HT-29 (cell line): ENCODE results near the gene CIC. TPM values are rescaled to one million over a fixed set of nuclear protein-coding genes. Genes with fewer than 3 reads are reported as not detected.
"Not testable (repeated sequence)": the region's sequence is repeated elsewhere in the genome, so short reads cannot be mapped to it uniquely, and the experiment has no call there.

Experiments
- DNase-seq: peaks from one replicate; pipeline ENCODE4 v3.0.0-alpha.2; 2015; ENCODE audit warnings: low spot score
- total RNA-seq: library from RNA; depleted of rRNA; stranded (reverse); fragments of >200 nt; shearing (Covaris generic); gene quantifications from 2 replicates; pipeline ENCODE4 v1.2.3, GENCODE V29; 2014; rRNA removed

The CIC gene
- total RNA-seq, 1 experiment from 2014 or later: 55.5 TPM

- DNase-seq: no peak
These were observed 64.0 kb downstream of the CIC start for GRCh38 chr19:42333018-42333417.

GRCh38 chr19:42333975-42334696 lies 65.1 kb downstream of the CIC start:
- DNase-seq: no peak

GRCh38 chr19:42334697-42335373 lies 65.8 kb downstream of the CIC start:
- DNase-seq: no peak

GRCh38 chr19:42335374-42335936 lies 66.4 kb downstream of the CIC start:
- DNase-seq: no peak

- DNase-seq: no peak
These were observed 66.9 kb downstream of the CIC start for GRCh38 chr19:42335971-42336370.

GRCh38 chr19:42339126-42339860 lies 70.2 kb downstream of the CIC start:
- not testable (repeated sequence) for DNase-seq

GRCh38 chr19:42339922-42340321 lies 70.9 kb downstream of the CIC start:
- DNase-seq: not testable (repeated sequence)

GRCh38 chr19:42343344-42344110 lies 74.5 kb downstream of the CIC start:
- DNase-seq: no peak

GRCh38 chr19:42344336-42344893 lies 75.4 kb downstream of the CIC start:
- no peak for DNase-seq

Other genes starting within 250 kb of the CIC start
- gene GRIK5, start 199.0 kb upstream of the CIC start, total RNA-seq: 0.21 TPM in 1 of 2 replicates, not detected in the other
- 44.5 and 48.5 TPM in 2 replicates for gene ZNF574, start 193.1 kb upstream of the CIC start, total RNA-seq
- gene POU2F2, start 136.8 kb upstream of the CIC start, total RNA-seq: 0.03 and 0.44 TPM in 2 replicates
- 121 and 124 TPM in 2 replicates for gene DEDD2, start 51.6 kb upstream of the CIC start, total RNA-seq
- 15.3 and 15.9 TPM in 2 replicates for gene ZNF526, start 48.9 kb upstream of the CIC start, total RNA-seq
- gene GSK3A, start 26.6 kb upstream of the CIC start, total RNA-seq: 41.4 and 43.8 TPM in 2 replicates
- gene ERF, start 14.1 kb upstream of the CIC start, total RNA-seq: 157 and 160 TPM in 2 replicates
- gene PRR19, start 32.9 kb downstream of the CIC start, total RNA-seq: 4.4 and 4.7 TPM in 2 replicates
- 286 and 326 TPM in 2 replicates for gene PAFAH1B3, start 33.4 kb downstream of the CIC start, total RNA-seq
- 0.29 and 0.81 TPM in 2 replicates for gene TMEM145, start 44.1 kb downstream of the CIC start, total RNA-seq
- gene MEGF8, start 56.4 kb downstream of the CIC start, total RNA-seq: 17.6 and 22.9 TPM in 2 replicates
- gene CNFN, start 121.0 kb downstream of the CIC start, total RNA-seq: 4.3 and 6.6 TPM in 2 replicates
- gene LIPE, start 158.1 kb downstream of the CIC start, total RNA-seq: 88.7 and 91.3 TPM in 2 replicates
- 0.61 TPM in 1 of 2 replicates, not detected in the other for gene CXCL17, start 173.7 kb downstream of the CIC start, total RNA-seq